SK-MEL-5 (cell line): ENCODE measurements around the gene ANKRD1. TPM values are rescaled to one million over a fixed set of nuclear protein-coding genes. Genes with fewer than 3 reads are reported as not detected.
A peak's percentile ranks its signal among the peaks of the same experiment; 100 is the strongest.
"Not testable (repeated sequence)": the region's sequence is repeated elsewhere in the genome, so short reads cannot be mapped to it uniquely, and the experiment has no call there.

Experiments
- DNase-seq: peaks from one replicate; pipeline ENCODE4 v3.0.0-alpha.2; 2016; ENCODE audit warnings: low read depth, low spot score
- in situ Hi-C: cut with HindIII; loops from 2 replicates; pipeline ENCODE4 v1.10.0; 2016; ENCODE audit warnings: low sequenced_read_pairs, high pct_unique_total_duplicates, low pct_unique_long_range_greater_than_20kb
- small RNA-seq, 2 experiments: library from RNA; depleted of rRNA; stranded (forward); fragments of <200 nt; gene quantifications; one replicate each; pipeline ENCODE3, GENCODE V24; 2014
- total RNA-seq: library from RNA; depleted of rRNA; stranded (reverse); fragments of >200 nt; shearing (Covaris generic); gene quantifications from 2 replicates; pipeline ENCODE4 v1.2.3, GENCODE V29; 2014; rRNA removed

ANKRD1 gene
- total RNA-seq, 1 experiment from 2014 or later, result not detected

GRCh38 chr10:90885176-90885575, 35.7 kb downstream of the ANKRD1 start:
- no peak for DNase-seq
- in situ Hi-C loops, result no loop called here

GRCh38 chr10:90884431-90884830, 36.5 kb downstream of the ANKRD1 start:
- in situ Hi-C loops, result no loop called here
- DNase-seq, result no peak

- DNase-seq, result peak; percentile 48
- in situ Hi-C loops, result not testable (repeated sequence)
Observed at GRCh38 chr10:90880059-90880719, 40.7 kb downstream of the ANKRD1 start.

- in situ Hi-C loops, result no loop called here
- no peak for DNase-seq
Observed at GRCh38 chr10:90879062-90879461, 41.8 kb downstream of the ANKRD1 start.

GRCh38 chr10:90872648-90873020, 48.3 kb downstream of the ANKRD1 start:
- in situ Hi-C loops, result no loop called here
- DNase-seq, result no peak

- in situ Hi-C loops, result no loop called here
- peak; percentile 82 for DNase-seq
Observed at GRCh38 chr10:90871766-90872647, 48.9 kb downstream of the ANKRD1 start, which contains the start of gene RPP30. RPP30 (plus strand) TSS chr10:90871974; CDS start chr10:90871987, 13 bp downstream.

- in situ Hi-C loops, result no loop called here
Observed at GRCh38 chr10:90871279-90871765, 49.6 kb downstream of the ANKRD1 start.

GRCh38 chr10:90866050-90866598, 54.8 kb downstream of the ANKRD1 start:
- in situ Hi-C loops, result no loop called here
- no peak for DNase-seq

More at GRCh38 chr10:90871279-90871765, 49.6 kb downstream of the ANKRD1 start:
- peak; percentile 89 for DNase-seq

GRCh38 chr10:90865401-90865800, 55.5 kb downstream of the ANKRD1 start:
- in situ Hi-C loops, result no loop called here
- DNase-seq, result peak; percentile 54

GRCh38 chr10:90862908-90863514, 57.9 kb downstream of the ANKRD1 start:
- DNase-seq, result peak; percentile 58
- in situ Hi-C loops, result no loop called here

Small RNAs within 50 kb of the gene (small RNA-seq; reads per million reads assigned to genes)
- gene RF00019 (0 reads per million in 2 experiments), gene RNU6-740P (0 reads per million in 2 experiments)

Other genes starting within 250 kb of the ANKRD1 start
- 1.3 and 1.6 TPM in 2 replicates for gene HTR7, start 63.0 kb downstream of the ANKRD1 start, total RNA-seq
- gene RPP30, start 49.1 kb downstream of the ANKRD1 start, total RNA-seq, result 57.8 and 58.4 TPM in 2 replicates